ENCODE results near the gene CYB561D2.

DNA sequence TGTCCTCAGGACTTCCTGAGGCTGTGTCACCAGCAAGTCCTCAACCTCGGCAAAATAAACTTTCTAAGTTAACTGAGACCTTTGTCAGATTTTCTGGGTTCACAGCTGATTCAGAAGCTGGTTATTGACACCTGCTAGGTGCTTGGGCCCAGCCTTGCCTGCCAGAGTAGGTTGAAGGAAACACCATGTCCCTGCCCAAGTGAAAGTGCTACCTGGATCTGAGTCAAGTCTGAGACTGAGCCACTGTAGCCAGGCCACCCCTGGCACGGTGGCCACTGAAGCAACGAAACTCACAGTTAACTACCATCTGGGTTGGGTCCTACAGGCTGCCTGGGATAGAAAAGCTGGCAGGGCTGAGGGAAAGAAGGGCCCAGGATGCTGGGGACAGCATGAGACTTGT, 36.3 kb upstream of the CYB561D2 start:
- TF ChIP-seq TAF1 (IDR thresholded peaks at IDR 0.05; ENCODE audit: low read depth) (no peak), YY1 (IDR thresholded peaks at IDR 0.05; ENCODE audit: low read depth) (no peak), TCF12 (IDR thresholded peaks at IDR 0.05; ENCODE audit: low read depth) (no peak), USF1 (IDR thresholded peaks at IDR 0.05) (no peak)

Data from Ishikawa (cell line).